Right atrium auricular region (tissue), 2 donors: ENCODE measurements around the gene FBXL19. TPM values are rescaled to one million over a fixed set of nuclear protein-coding genes. Genes with fewer than 3 reads are reported as not detected.
A peak's percentile ranks its signal among the peaks of the same experiment; 100 is the strongest.

ENCODE experiments used
- DNase-seq: peaks from one replicate; pipeline ENCODE4 v3.0.0-alpha.2; 2019; ENCODE audit warnings: low spot score
- H3K27ac ChIP-seq, 2 donors: fragments of 200-600 bp; sonication (generic); 1 replicate in 1 of 2; 2 replicates in 1 of 2; pipeline ENCODE4 v1.5.1; 2016 to 2019
- H3K27me3 ChIP-seq, 2 donors: fragments of 200-600 bp; sonication (generic); one replicate each; pipeline versions ENCODE4 v1.5.1 to v1.6.0; 2017 to 2019
- H3K36me3 ChIP-seq: fragments of 200-600 bp; sonication (generic); one replicate; pipeline ENCODE4 v1.5.1; 2016
- H3K4me1 ChIP-seq, 2 donors: fragments of 200-600 bp; sonication (generic); one replicate each; pipeline versions ENCODE4 v1.5.1 to v1.6.0; 2017 to 2019
- H3K4me3 ChIP-seq, 2 donors: fragments of 200-600 bp; sonication (generic); 1 replicate in 1 of 2; 2 replicates in 1 of 2; pipeline ENCODE4 v1.5.1; 2017 to 2019; ENCODE audit warnings: mild to moderate bottlenecking in 1 of 2, moderate library complexity in 1 of 2
- H3K9me3 ChIP-seq, 2 donors: fragments of 200-600 bp; sonication (generic); one replicate each; pipeline ENCODE4 v1.5.1; 2019
- CTCF ChIP-seq, 2 donors: fragments of 200-600 bp; sonication (generic); IDR thresholded peaks; one replicate each; pipeline ENCODE4 v1.5.1; 2019; ENCODE audit warnings: antibody characterized with exemption in 2 of 2
- total RNA-seq, 2 donors: library from RNA; depleted of rRNA; stranded (reverse); fragments of >200 nt; gene quantifications; one replicate each; pipeline ENCODE4 v1.1.0, GENCODE V29; 2016

Gene FBXL19
- total RNA-seq, 2 donors from 2014 or later, result 5.7 to 7.9 TPM

GRCh38 chr16:30992276-30992780, 69.0 kb downstream of the FBXL19 start:
- no peak overlapping the region for H3K27ac ChIP-seq
- H3K4me1 ChIP-seq, result peaks cover 0 to 10% of the 10 kb centered on the region in 2 donors
- no peak for TF ChIP-seq CTCF (IDR thresholded peaks at IDR 0.05)
- H3K27me3 ChIP-seq, result no peaks in the 10 kb centered on the region
- no peak overlapping the region for H3K4me3 ChIP-seq
- H3K36me3 ChIP-seq, result no peaks in the 10 kb centered on the region
- H3K9me3 ChIP-seq, result no peaks in the 10 kb centered on the region
- DNase-seq, result no peak

GRCh38 chr16:30992931-30993816, 69.8 kb downstream of the FBXL19 start:
- Histone ChIP-seq H3K9me3 (no peaks in the 10 kb centered on the region), H3K27me3 (no peaks in the 10 kb centered on the region), H3K27ac (no peak overlapping the region), H3K4me1 (peaks cover 0 to 18% of the 10 kb centered on the region in 2 donors), H3K4me3 (no peak overlapping the region), H3K36me3 (no peaks in the 10 kb centered on the region)
- TF ChIP-seq CTCF (IDR thresholded peaks at IDR 0.05), result no peak
- DNase-seq, result no peak

DNA sequence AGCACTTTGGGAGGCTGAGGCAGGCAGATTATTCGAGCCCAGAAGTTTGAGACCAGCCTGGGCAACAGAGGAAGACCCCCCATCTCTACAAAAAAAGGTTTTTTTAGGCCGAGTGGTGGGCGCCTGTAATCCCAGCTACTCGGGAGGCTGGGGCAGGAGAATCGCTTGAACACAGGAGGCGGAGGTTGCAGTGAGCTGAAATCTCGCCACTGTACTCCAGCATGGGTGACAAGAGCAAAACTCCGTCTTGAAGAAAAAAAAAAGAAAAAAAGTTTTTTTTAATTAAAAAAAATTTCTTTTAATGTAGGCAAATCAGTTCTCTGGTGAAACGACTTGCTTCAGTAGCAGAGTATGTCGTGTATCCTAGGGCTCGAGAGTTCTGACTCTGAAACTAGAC, 72.6 kb downstream of the FBXL19 start:
- H3K27ac ChIP-seq, result peak overlapping the region in 1 of 2 donors; percentile 71
- H3K9me3 ChIP-seq, result no peaks in the 10 kb centered on the region
- TF ChIP-seq CTCF (IDR thresholded peaks at IDR 0.05), result no peak
- no peak for DNase-seq
- no peaks in the 10 kb centered on the region for H3K27me3 ChIP-seq
- peaks cover 0 to 18% of the 10 kb centered on the region in 2 donors for H3K4me1 ChIP-seq
- H3K36me3 ChIP-seq, result no peaks in the 10 kb centered on the region
- H3K4me3 ChIP-seq, result no peak overlapping the region

DNA sequence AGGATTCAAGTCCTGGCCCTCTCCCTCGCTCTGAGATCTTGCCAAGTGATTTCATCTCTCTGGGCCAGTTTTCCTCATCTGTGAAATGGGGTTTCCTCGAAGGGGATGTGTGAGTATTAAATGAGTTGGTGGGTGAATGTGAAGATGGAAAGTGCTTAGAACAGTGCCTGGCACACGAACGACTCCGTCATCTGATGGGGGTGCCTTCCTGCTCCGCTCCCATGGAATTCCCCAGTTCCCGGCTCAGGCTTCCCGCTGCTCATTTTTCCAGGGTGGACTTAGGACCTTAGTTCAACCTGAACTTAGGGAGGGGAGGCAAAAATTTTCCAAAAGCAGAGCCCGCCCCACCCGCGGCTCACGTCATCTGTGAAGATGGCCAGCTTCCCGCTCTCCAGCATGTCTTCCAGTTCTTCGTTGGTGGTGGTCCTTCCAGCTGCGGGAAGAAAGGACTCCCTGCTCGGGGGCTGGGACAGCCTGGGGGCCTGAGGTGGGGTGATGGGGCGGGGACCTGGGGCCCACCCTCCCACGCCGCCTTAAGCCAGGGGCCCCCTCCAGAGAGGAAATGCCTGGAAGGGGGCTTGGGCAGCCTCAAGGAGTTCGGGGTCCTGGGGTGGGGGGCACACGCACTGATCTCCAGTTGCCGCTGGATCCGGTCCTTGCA, 73.1 kb downstream of the FBXL19 start:
- no peaks in the 10 kb centered on the region for H3K9me3 ChIP-seq
- DNase-seq, result no peak
- H3K4me1 ChIP-seq, result peaks cover 0 to 18% of the 10 kb centered on the region in 2 donors
- no peak for TF ChIP-seq CTCF (IDR thresholded peaks at IDR 0.05)
- no peaks in the 10 kb centered on the region for H3K27me3 ChIP-seq
- H3K4me3 ChIP-seq, result peak overlapping the region; percentile 48 to 58
- H3K36me3 ChIP-seq, result no peaks in the 10 kb centered on the region
- peak overlapping the region; percentile 68 to 71 for H3K27ac ChIP-seq

DNA sequence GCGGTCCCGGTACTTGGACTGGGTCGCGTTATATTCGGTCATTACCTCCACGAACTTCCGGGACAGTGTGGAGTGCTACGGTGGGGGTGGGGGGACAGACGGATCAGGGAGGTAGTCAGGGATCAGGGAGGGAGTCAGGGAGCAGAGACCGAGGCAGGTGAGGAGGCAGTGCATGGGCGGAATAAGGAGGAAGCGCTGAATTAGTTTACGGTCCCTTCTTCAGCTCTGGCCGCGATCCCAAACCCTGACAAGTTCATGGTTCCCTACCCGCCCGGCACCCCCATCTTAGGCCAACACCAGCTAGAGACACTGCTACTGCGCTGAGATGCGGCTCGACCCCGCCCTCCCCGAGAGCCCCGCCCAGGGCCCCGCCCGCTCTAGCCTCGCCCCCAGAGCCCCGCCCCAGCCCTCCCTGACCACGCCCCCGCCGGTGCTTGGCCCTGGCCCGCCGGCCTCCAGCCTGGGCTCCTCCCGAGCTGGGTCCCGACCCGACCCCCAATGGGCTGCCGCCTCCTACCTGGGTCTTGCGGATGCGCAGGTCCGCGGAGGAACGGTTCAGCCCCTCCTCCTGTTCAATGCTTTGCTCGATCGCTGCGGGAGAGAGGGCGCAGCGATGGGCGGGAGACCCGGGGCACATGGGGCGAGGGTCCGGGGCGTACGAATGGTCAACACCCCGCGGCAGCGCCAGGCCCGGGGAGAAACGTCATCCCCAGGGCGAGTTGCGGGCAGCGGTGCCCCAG, 73.8 kb downstream of the FBXL19 start:
- peak overlapping the region; percentile 48 to 58 for H3K4me3 ChIP-seq
- no peaks in the 10 kb centered on the region for H3K9me3 ChIP-seq
- peak overlapping the region; percentile 68 to 71 for H3K27ac ChIP-seq

More for the DNA sequence above, 73.8 kb downstream of the FBXL19 start:
- Histone ChIP-seq H3K36me3 (no peaks in the 10 kb centered on the region), H3K27me3 (no peaks in the 10 kb centered on the region), H3K4me1 (peaks cover 0 to 23% of the 10 kb centered on the region in 2 donors)
- DNase-seq, result peak; percentile 78
- TF ChIP-seq CTCF (IDR thresholded peaks at IDR 0.05), result no peak
